Muscle of leg (tissue), 11 donors: ENCODE results near the gene SLC66A2. TPM values are rescaled to one million over a fixed set of nuclear protein-coding genes. Genes with fewer than 3 reads are reported as not detected.
"Not testable (repeated sequence)": the region's sequence is repeated elsewhere in the genome, so short reads cannot be mapped to it uniquely, and the experiment has no call there.

ENCODE experiments used
- DNase-seq: peaks from one replicate; pipeline ENCODE4 v3.0.0; 2013
- H3K27ac ChIP-seq: one replicate; pipeline ENCODE4 v1.5.1; 2013; ENCODE audit warnings: mild to moderate bottlenecking, low read length, control low read depth
- H3K27me3 ChIP-seq: one replicate; pipeline ENCODE4 v1.6.1; 2013; ENCODE audit warnings: low read length; ENCODE audit not compliant: control insufficient read depth, insufficient read depth
- H3K36me3 ChIP-seq: one replicate; pipeline ENCODE4 v1.6.1; 2013; ENCODE audit warnings: low read length; ENCODE audit not compliant: control insufficient read depth, insufficient read depth
- H3K4me1 ChIP-seq: one replicate; pipeline ENCODE4 v1.6.1; 2013; ENCODE audit warnings: low read length; ENCODE audit not compliant: control insufficient read depth, insufficient read depth
- H3K4me3 ChIP-seq: one replicate; pipeline ENCODE4 v1.5.1; 2013; ENCODE audit warnings: low read length, control low read depth
- H3K9me3 ChIP-seq: replicated peaks from 2 replicates; pipeline ENCODE4 v1.6.1; 2013; ENCODE audit warnings: low read depth, low read length; ENCODE audit not compliant: control insufficient read depth
- whole genome bisulfite sequencing: methylation state at CpG from one replicate; pipeline ENCODE4 v1.1.5; 2013; ENCODE audit warnings: missing lambda C conversion rate; ENCODE audit not compliant: insufficient coverage; 5-methylcytosine and 5-hydroxymethylcytosine counted together
- polyA plus RNA-seq, 8 donors: library from polyadenylated mRNA; unstranded; fragments of 120-200 nt; gene quantifications; one replicate each; pipeline versions ENCODE4 v1.2.1 to v1.2.3, GENCODE V29; 2013; ENCODE audit warnings: inconsistent platforms in 1 of 8, low replicate concordance in 1 of 8; ENCODE audit not compliant: insufficient read length in 8 of 8, insufficient read depth in 1 of 8
- total RNA-seq: library from RNA; stranded (reverse); fragments of 120-200 nt; gene quantifications from one replicate; pipeline ENCODE4 v1.2.4, GENCODE V29; 2013

The SLC66A2 gene
- total and polyA plus RNA-seq, 9 donors = 23.1 to 33.7 (median 25.8) TPM

DNA sequence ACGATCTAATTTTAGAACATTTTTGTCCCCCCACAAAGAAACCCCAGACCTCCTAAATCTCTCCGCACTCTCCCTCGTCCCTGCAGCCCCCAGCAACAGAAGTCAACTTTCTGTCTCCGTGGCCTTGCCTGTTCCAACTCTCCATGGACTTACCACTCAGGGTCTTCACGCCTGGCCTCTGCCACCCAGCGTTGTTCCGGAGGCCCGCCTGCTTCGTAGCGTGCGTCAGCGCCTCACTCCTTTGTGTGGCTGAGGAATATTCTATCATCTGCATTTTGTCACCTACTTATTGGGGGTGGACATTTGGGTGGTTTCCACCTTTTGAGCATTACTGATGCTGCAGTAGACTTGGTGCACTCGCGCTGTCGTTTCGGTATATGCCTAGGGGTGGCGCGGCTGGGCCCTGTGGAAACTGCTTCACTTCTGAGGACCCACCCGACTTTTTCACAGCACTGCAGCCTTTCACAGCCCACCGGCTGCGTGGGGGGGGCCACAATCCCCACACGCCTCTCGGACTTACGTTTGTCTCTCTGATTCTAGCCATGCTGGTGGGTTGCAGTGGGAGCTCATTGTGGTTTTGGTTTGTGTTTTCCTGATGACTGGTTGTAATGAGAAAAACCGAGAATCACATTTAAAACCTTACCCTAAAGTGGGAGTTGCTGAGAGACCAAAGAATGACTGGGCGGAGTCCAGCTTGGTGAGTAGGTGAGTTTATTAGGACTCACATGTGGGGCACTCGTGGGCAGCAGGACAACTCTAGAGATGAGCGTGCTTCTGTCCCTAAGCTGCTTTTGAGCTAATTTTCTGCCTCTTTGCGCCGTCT lies 11.6 kb upstream of the SLC66A2 start:
- Histone ChIP-seq H3K4me3 (no peak overlapping the region), H3K36me3 (no peaks in the 10 kb centered on the region), H3K27ac (no peak overlapping the region), H3K27me3 (peaks cover 25% of the 10 kb centered on the region), H3K4me1 (peaks cover 14% of the 10 kb centered on the region), H3K9me3 (no peaks in the 10 kb centered on the region)
- DNase-seq = no peak
- WGBS = 84% methylated on average over 15 of the region's 30 CpGs

DNA sequence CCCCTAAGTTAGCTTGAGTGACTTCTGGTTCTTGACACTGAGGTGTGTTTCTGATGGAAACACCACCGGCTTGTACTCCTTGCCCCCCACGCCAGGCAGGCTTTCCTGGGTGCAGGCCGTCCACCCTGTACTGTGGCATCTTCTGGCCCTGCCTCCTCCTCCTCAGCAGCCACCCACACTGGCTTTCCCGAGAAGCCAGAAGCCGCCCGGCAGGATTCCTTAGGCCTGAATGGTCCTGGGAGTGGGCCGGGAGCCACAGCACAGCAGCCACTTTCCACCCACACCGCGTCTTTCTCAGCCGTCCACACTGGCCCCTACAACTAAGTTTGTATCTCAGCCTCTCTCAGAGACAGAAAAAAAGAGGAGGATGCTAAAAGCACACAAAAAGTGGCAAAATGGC lies 10.9 kb upstream of the SLC66A2 start:
- Histone ChIP-seq H3K9me3 (no peaks in the 10 kb centered on the region), H3K4me1 (peaks cover 14% of the 10 kb centered on the region), H3K27ac (no peak overlapping the region), H3K4me3 (no peak overlapping the region), H3K36me3 (no peaks in the 10 kb centered on the region), H3K27me3 (peaks cover 25% of the 10 kb centered on the region)
- WGBS = 69% methylated on average over 7 of the region's 10 CpGs
- no peak for DNase-seq

DNA sequence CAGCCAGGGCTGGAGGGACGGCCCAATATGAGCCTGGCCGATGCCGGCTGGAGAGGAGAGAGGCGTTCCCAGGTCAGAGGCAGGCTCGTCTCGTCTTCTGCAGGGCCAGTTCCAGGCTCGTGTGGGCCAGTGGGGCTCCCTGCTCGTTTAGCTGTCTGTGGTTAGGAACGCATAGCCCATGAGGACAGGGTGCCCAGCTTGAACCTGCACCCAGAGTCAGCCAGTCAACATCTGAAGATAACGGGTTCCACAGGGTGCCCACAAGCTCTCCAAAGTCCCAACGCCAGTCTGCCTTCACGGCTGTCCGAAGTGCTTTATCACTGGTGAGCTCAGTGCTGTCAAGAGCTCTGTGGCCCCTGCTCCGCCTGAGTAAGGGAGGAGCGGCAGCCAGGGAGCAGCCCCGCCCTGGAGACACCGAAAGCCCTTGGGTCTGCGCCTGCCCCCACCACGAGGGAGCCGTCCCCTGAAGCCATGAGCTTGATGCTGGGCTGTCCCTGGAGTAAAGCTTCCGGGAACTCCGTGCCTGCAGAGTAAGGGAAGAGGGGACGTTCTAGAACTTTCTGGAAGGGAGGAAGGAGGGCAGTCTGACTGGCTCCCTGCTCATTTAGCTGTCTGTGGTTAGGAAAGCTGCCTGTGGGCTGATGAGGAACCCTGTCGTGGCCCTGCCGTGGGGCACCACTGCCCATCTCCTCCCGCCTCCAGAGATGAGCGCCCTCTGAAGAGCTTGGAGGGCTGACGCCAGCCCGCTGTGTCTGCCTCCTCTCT lies 10.3 kb upstream of the SLC66A2 start:
- H3K27ac ChIP-seq = no peak overlapping the region
- H3K27me3 ChIP-seq = peaks cover 25% of the 10 kb centered on the region
- WGBS = 52% methylated on average over 29 of the region's 29 CpGs
- no peaks in the 10 kb centered on the region for H3K36me3 ChIP-seq
- H3K4me1 ChIP-seq = peaks cover 14% of the 10 kb centered on the region
- H3K9me3 ChIP-seq = no peaks in the 10 kb centered on the region
- no peak overlapping the region for H3K4me3 ChIP-seq
- no peak for DNase-seq

DNA sequence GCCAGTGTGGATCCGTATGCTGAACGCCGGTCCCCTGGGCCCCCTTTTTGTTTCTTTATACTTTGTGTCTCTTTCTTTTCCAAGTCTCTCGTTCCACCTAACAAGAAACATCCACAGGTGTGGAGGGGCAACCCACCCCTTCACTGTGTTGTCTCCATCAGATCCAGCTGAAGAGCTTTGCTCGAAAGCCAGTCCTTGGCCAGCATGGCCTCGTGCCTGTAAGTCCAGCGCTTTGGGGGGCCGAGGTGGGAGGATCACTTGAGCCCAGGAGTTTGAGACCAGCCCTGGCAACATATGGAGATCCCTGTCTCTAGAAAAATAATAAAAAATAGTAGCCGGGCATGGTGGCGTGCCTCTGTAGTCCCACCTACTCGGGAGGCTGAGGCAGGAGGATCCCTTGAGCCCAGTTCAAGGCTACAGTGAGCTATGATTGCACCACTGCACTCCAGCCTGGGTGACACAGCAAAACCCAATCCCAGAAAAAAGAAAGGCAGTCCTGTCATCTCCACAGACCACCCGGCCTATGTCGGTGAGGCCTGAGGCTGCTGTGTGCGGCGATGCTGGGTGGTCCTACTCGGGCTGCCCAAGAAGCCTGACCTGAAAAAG lies 9.6 kb upstream of the SLC66A2 start:
- Histone ChIP-seq H3K4me3 (no peak overlapping the region), H3K4me1 (peaks cover 14% of the 10 kb centered on the region), H3K36me3 (no peaks in the 10 kb centered on the region), H3K27ac (no peak overlapping the region), H3K9me3 (no peaks in the 10 kb centered on the region), H3K27me3 (peaks cover 25% of the 10 kb centered on the region)
- DNase-seq = no peak
- 78% methylated on average over 14 of the region's 16 CpGs for WGBS

DNA sequence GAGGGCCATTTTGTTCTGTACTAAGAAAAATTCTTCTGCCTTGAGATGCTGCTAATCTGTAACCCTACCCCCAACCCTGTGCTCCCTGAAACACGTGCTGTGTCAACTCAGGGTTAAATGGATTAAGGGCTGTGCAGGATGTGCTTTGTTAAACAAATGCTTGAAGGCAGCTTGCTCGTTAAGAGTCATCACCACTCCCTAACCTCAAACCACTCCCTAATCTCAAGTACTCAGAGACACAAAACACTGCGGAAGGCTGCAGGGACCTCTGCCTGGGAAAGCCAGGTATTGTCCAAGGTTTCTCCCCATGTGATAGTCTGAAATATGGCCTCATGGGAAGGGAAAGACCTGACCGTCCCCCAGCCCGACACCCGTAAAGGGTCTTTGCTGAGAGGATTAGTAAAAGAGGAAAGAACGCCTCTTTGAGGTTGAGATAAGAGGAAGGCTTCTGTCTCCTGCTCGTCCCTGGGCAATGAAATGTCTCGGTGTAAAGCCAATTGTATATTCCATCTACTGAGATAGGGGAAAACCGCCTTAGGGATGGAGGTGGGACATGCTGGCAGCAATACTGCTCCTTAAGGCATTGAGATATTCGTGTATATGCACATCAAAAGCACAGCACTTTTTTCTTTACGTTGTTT lies 8.8 kb upstream of the SLC66A2 start:
- H3K4me1 ChIP-seq, H3K36me3 ChIP-seq, DNase-seq, H3K4me3 ChIP-seq, H3K9me3 ChIP-seq, H3K27ac ChIP-seq: not testable (repeated sequence)
- 9% methylated on average over 4 of the region's 12 CpGs for WGBS
- peaks cover 25% of the 10 kb centered on the region for H3K27me3 ChIP-seq

DNA sequence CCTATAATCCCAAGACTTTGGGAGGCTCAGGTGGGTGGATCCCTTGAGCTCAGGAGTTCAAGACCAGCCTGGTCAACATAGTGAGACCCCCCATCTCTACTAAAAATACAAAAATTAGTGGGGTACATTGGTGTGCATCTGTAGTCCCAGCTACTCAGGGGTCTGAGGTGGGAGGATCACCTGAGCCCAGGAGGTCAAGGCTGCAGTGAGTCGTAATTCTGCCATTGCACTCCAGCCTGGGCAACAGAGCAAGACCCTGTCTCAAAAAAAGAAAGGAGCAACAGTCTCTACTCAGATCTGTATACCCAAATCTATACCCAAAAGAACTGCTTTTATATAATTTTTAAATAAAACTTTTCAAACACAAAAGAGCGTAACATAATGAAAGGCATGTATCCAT lies 7.5 kb upstream of the SLC66A2 start:
- WGBS = no CpG with 5 or more reads among the region's 2 CpGs
- H3K4me1 ChIP-seq = no peaks in the 10 kb centered on the region
- DNase-seq = no peak
- peaks cover 20% of the 10 kb centered on the region for H3K27me3 ChIP-seq
- H3K27ac ChIP-seq = no peak overlapping the region
- no peaks in the 10 kb centered on the region for H3K9me3 ChIP-seq
- H3K4me3 ChIP-seq = no peak overlapping the region
- H3K36me3 ChIP-seq = no peaks in the 10 kb centered on the region

DNA sequence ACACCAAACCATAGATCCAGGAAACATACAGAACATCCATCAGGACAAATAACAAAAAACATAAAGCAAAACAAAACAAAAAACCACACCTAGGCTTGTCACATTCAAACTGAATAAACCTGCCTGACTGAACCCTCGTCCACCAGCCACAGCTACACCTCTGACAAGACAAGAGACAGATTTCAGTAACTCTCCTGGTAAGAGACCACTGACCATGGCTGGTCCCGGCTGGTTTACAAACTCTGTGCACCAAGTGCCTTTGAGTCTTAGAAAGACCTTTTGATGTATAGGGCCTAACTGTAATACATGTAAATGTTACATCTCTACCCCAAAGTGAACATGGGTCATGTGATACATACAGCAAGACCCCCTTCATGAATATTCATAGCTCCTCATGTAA lies 4.8 kb upstream of the SLC66A2 start:
- 80% methylated on average over 1 of the region's 2 CpGs for WGBS
- no peak overlapping the region for H3K27ac ChIP-seq
- peaks cover 5% of the 10 kb centered on the region for H3K4me1 ChIP-seq
- H3K27me3 ChIP-seq = peaks cover 8% of the 10 kb centered on the region
- H3K36me3 ChIP-seq = no peaks in the 10 kb centered on the region
- H3K4me3 ChIP-seq = no peak overlapping the region
- no peak for DNase-seq
- no peaks in the 10 kb centered on the region for H3K9me3 ChIP-seq

DNA sequence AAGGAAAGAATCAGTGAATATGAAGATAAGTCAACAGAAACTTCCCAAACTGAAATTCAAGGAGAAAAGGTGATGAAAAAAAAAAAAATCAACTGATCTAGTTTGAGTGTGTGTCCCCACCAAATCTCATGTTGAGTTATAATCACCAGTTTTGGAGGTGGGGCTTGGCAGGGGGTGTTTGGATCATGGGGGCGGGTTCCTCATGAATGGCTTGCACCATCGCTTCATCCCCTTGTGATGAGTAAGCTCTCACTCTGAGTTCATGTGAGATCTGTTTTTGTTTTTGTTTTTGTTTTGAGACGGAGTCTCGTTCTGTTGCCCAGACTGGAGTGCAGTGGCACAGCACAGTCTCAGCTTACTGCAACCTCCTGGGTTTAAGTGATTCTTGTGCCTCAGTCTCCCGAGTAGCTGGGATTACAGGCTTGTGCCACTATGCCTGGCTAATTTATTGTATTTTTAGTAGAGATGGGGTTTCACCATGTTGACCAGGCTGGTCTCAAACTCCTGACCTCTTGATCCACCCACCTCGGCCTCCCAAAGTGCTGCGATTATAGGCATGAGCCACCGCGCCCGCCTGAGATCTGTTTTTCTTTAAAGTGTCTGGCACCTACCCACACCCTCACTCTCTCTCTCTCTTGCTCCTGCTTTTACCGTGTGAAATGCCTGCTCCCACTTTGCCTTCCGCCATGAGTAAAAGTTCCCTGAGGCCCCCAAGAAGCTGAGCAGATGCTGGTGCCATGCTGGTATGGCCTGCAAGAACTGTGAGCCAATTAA lies 4.0 kb upstream of the SLC66A2 start:
- H3K27me3 ChIP-seq = peaks cover 2% of the 10 kb centered on the region
- H3K36me3 ChIP-seq = no peaks in the 10 kb centered on the region
- H3K27ac ChIP-seq = no peak overlapping the region
- WGBS = 91% methylated on average over 5 of the region's 12 CpGs
- no peak for DNase-seq
- H3K4me3 ChIP-seq = no peak overlapping the region
- no peaks in the 10 kb centered on the region for H3K9me3 ChIP-seq
- H3K4me1 ChIP-seq = peaks cover 6% of the 10 kb centered on the region

DNA sequence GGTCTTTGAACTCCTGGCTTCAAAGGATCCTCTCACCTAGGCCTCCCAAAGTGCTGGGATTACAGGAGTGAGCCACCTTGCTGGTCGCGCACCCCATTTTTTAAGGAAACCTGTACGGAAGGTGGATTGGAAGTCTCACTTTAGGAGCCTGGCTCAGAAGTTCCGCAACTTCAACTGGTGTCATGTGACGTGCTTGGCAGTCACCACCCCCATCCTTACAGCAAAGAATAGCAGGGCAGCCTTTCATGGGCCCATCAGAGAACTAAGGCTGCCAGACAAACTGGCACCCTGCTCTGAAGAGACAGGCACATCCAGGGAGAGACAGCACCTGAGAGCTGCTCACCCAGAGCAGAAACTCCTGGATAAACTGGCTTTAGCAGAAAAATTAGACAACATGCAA lies 3.3 kb upstream of the SLC66A2 start:
- peaks cover 13% of the 10 kb centered on the region for H3K4me1 ChIP-seq
- H3K27ac ChIP-seq = no peak overlapping the region
- WGBS = 53% methylated on average over 3 of the region's 5 CpGs
- no peak for DNase-seq
- H3K4me3 ChIP-seq = no peak overlapping the region
- no peaks in the 10 kb centered on the region for H3K9me3 ChIP-seq
- no peaks in the 10 kb centered on the region for H3K36me3 ChIP-seq
- H3K27me3 ChIP-seq = peaks cover 2% of the 10 kb centered on the region
